HepG2 (cell line): ENCODE results near the gene CGB8. TPM values are rescaled to one million over a fixed set of nuclear protein-coding genes. Genes with fewer than 3 reads are reported as not detected.
A peak's percentile ranks its signal among the peaks of the same experiment; 100 is the strongest.

Experiments
- ARID4A ChIP-seq: sonication (generic); formaldehyde crosslinking; IDR thresholded peaks from 2 replicates; pipeline ENCODE4 v1.5.0; 2020; ENCODE audit warnings: mild to moderate bottlenecking, missing genetic modification reagents, borderline replicate concordance
- CHD2 ChIP-seq: IDR thresholded peaks from 2 replicates; pipeline ENCODE4 v1.6.1; 2011; ENCODE audit warnings: low read depth, low read length, improper control_type of control experiment
- HNF4G ChIP-seq, 2 experiments: sonication (generic) in 1 of 2; formaldehyde crosslinking in 1 of 2; IDR thresholded peaks; 2 replicates each; pipeline versions ENCODE4 v1.4.0 to v1.6.1; 2011 to 2020; ENCODE audit warnings: borderline replicate concordance in 2 of 2, low read depth in 2 of 2, mild to moderate bottlenecking in 2 of 2, low read length in 1 of 2, missing genetic modification reagents in 1 of 2, moderate library complexity in 1 of 2
- HOXD1 ChIP-seq: sonication (generic); formaldehyde crosslinking; IDR thresholded peaks from 2 replicates; pipeline ENCODE4 v1.5.0; 2020; ENCODE audit warnings: missing genetic modification reagents
- MAZ ChIP-seq, 2 experiments: sonication (generic) in 1 of 2; formaldehyde crosslinking in 1 of 2; IDR thresholded peaks; 2 replicates each; pipeline versions ENCODE4 v1.5.0 to v1.6.1; 2012 to 2020; ENCODE audit warnings: low read depth in 2 of 2, mild to moderate bottlenecking in 2 of 2, borderline replicate concordance in 1 of 2, improper control_type of control experiment in 1 of 2, low read length in 1 of 2, missing genetic modification reagents in 1 of 2, moderate library complexity in 1 of 2
- NONO ChIP-seq, 2 experiments: fragments of 450-650 bp in 1 of 2; sonication (generic) in 1 of 2; formaldehyde crosslinking in 1 of 2; IDR thresholded peaks in 1 of 2; conservative IDR thresholded peaks in 1 of 2; 2 replicates each; pipeline versions ENCODE4 v1.6.1 to v1.8.0; 2017 to 2022; ENCODE audit warnings: mild to moderate bottlenecking in 1 of 2, missing genetic modification reagents in 1 of 2, moderate library complexity in 1 of 2
- RARA ChIP-seq: IDR thresholded peaks from 2 replicates; pipeline ENCODE4 v1.6.1; 2016; ENCODE audit warnings: missing genetic modification reagents, missing compliant biosample characterization
- RBFOX2 ChIP-seq: fragments of 200-400 bp; formaldehyde crosslinking; IDR thresholded peaks from 2 replicates; pipeline ENCODE4 v1.6.1; 2017; ENCODE audit warnings: low read depth, mild to moderate bottlenecking, low read length
- ZFP36L1 ChIP-seq: sonication (generic); formaldehyde crosslinking; IDR thresholded peaks from 2 replicates; pipeline ENCODE4 v1.8.0; 2022; ENCODE audit warnings: mild to moderate bottlenecking, missing genetic modification reagents, moderate library complexity
- ZHX2 ChIP-seq, 2 experiments: sonication (generic) in 1 of 2; formaldehyde crosslinking in 1 of 2; IDR thresholded peaks; 2 replicates each; pipeline versions ENCODE4 v1.6.1 to v1.9.0; 2014 to 2022; ENCODE audit warnings: antibody characterized with exemption in 1 of 2, borderline replicate concordance in 1 of 2, inconsistent platforms in 1 of 2, low read depth in 1 of 2, missing genetic modification reagents in 1 of 2
- ZMYM2 ChIP-seq: sonication (generic); formaldehyde crosslinking; IDR thresholded peaks from 2 replicates; pipeline ENCODE4 v1.8.0; 2022; ENCODE audit warnings: mild to moderate bottlenecking, missing genetic modification reagents
- ZNF329 ChIP-seq: sonication (generic); formaldehyde crosslinking; IDR thresholded peaks from 2 replicates; pipeline ENCODE4 v1.9.0; 2021; ENCODE audit warnings: low read depth, mild to moderate bottlenecking, missing genetic modification reagents
- polyA plus RNA-seq, 8 experiments: library from polyadenylated mRNA; depleted of rRNA in 3 of 8; stranded (reverse) in 7 of 8; unstranded in 1 of 8; fragments of >200 nt; fragmentation: Illumina TruSeq in 4 of 8; extraction: Trizol in 4 of 8; gene quantifications; 2 replicates each; pipeline versions ENCODE4 v1.2.1 to v1.2.3, GENCODE V29; 2011 to 2016; ENCODE audit warnings: low read depth in 4 of 8, missing spikeins in 1 of 8, mixed read lengths in 1 of 8; ENCODE audit not compliant: insufficient read depth in 1 of 8
- total RNA-seq, 5 experiments: library from RNA; depleted of rRNA; stranded (reverse); fragments of >200 nt; fragmentation: Illumina TruSeq; extraction: Trizol; gene quantifications; 2 replicates each; pipeline ENCODE4 v1.2.3, GENCODE V29; 2016; ENCODE audit warnings: low read depth in 1 of 5

Gene CGB8
- total and polyA plus RNA-seq, 2 of the 13 experiments (the other 11 are each of a cell fraction or from before 2014, with no cell fraction given): not detected

GRCh38 chr19:49019242-49019932 is 29.5 kb downstream of the CGB8 start (continued):
- TF ChIP-seq ZHX2 (IDR thresholded peaks at IDR 0.05; ENCODE audit: low read depth) (no peak), ZHX2 (CRISPR knock-in tag; IDR thresholded peaks at IDR 0.05; ENCODE audit: borderline replicate concordance) (no peak), HNF4G (IDR thresholded peaks at IDR 0.05; ENCODE audit: borderline replicate concordance, low read depth, low read length) (no peak), HNF4G (CRISPR knock-in tag; IDR thresholded peaks at IDR 0.05; ENCODE audit: borderline replicate concordance, low read depth) (no peak), RARA (CRISPR knock-in tag) (no peak), ARID4A (CRISPR knock-in tag) (0 out of 2 replicates have a peak, but pooled peaks have one; percentile 6), NONO (IDR thresholded peaks at IDR 0.05) (no peak), NONO (CRISPR knock-in tag; conservative IDR thresholded peaks at IDR 0.05) (no peak), ZNF329 (CRISPR knock-in tag) (no peak), HOXD1 (no peak), RBFOX2 (no peak), ZFP36L1 (CRISPR knock-in tag) (no peak), CHD2 (peak; percentile 73; the same call in 1 of the 2 replicates), ZMYM2 (CRISPR knock-in tag) (no peak), MAZ (IDR thresholded peaks at IDR 0.05; ENCODE audit: borderline replicate concordance, low read depth, low read length) (0 out of 2 replicates have a peak, but pooled peaks have one; percentile 18), MAZ (CRISPR knock-in tag; IDR thresholded peaks at IDR 0.05; ENCODE audit: low read depth) (no peak)
